Osteocyte (in vitro differentiated cells): ENCODE results near the gene KLHL2. TPM values are rescaled to one million over a fixed set of nuclear protein-coding genes. Genes with fewer than 3 reads are reported as not detected.

Experiments
- DNase-seq: peaks from one replicate; pipeline ENCODE4 v3.0.0; 2021; ENCODE audit warnings: mixed read lengths; ENCODE audit not compliant: unreplicated experiment; ENCODE audit errors: extremely low spot score
- H3K27ac Mint-ChIP-seq: one replicate; pipeline ENCODE4 v1.8.0; 2021; ENCODE audit warnings: mild to moderate bottlenecking, mixed read lengths; ENCODE audit not compliant: unreplicated experiment
- H3K27me3 Mint-ChIP-seq: one replicate; pipeline ENCODE4 v1.8.0; 2021; ENCODE audit warnings: mixed read lengths; ENCODE audit not compliant: unreplicated experiment
- H3K36me3 Mint-ChIP-seq: one replicate; pipeline ENCODE4 v1.8.0; 2021; ENCODE audit warnings: mixed read lengths; ENCODE audit not compliant: unreplicated experiment
- H3K4me1 Mint-ChIP-seq: one replicate; pipeline ENCODE4 v1.8.0; 2021; ENCODE audit warnings: mixed read lengths; ENCODE audit not compliant: unreplicated experiment
- H3K4me3 Mint-ChIP-seq: one replicate; pipeline ENCODE4 v1.8.0; 2021; ENCODE audit warnings: mild to moderate bottlenecking, moderate library complexity, mixed read lengths; ENCODE audit not compliant: unreplicated experiment
- H3K9me3 Mint-ChIP-seq: one replicate; pipeline ENCODE4 v1.8.0; 2021; ENCODE audit warnings: mixed read lengths; ENCODE audit not compliant: unreplicated experiment
- CTCF ChIP-seq: fragments of 200-600 bp; sonication (generic); IDR thresholded peaks from 2 replicates; pipeline ENCODE4 v1.5.0; 2021; ENCODE audit warnings: antibody characterized with exemption, mild to moderate bottlenecking, moderate library complexity
- total RNA-seq: library from RNA; stranded (reverse); gene quantifications from 2 replicates; pipeline ENCODE4 v1.2.1, GENCODE V29; 2021

The KLHL2 gene
- total RNA-seq, 1 donor from 2014 or later, result 19.1 TPM

GRCh38 chr4:165327211-165328100 lies 120.1 kb downstream of the KLHL2 start, which contains the start of gene MSMO1:
Gene MSMO1 (plus strand): TSS chr4:165327669. CDS start chr4:165333371, 5,702 bp downstream.
- no peaks in the 10 kb centered on the region for H3K27me3 Mint-ChIP-seq
- H3K36me3 Mint-ChIP-seq, result no peaks in the 10 kb centered on the region
- peak; percentile 100 for DNase-seq
- peaks cover 38% of the 10 kb centered on the region for H3K4me1 Mint-ChIP-seq
- H3K4me3 Mint-ChIP-seq, result no peak within 1 kb of the TSS
- no peak within 1 kb of the TSS for H3K27ac Mint-ChIP-seq
- H3K9me3 Mint-ChIP-seq, result no peaks in the 10 kb centered on the region
- no peak for TF ChIP-seq CTCF

- no peaks in the 10 kb centered on the region for H3K36me3 Mint-ChIP-seq
- H3K4me3 Mint-ChIP-seq, result no peak overlapping the region
- TF ChIP-seq CTCF, result no peak
- H3K27ac Mint-ChIP-seq, result no peak overlapping the region
- no peaks in the 10 kb centered on the region for H3K27me3 Mint-ChIP-seq
- H3K9me3 Mint-ChIP-seq, result no peaks in the 10 kb centered on the region
- peaks cover 44% of the 10 kb centered on the region for H3K4me1 Mint-ChIP-seq
- no peak for DNase-seq
These were observed 120.7 kb downstream of the KLHL2 start for GRCh38 chr4:165328101-165328425.

- Mint-ChIP-seq H3K27ac (no peak overlapping the region), H3K4me3 (no peak overlapping the region), H3K27me3 (no peaks in the 10 kb centered on the region), H3K36me3 (no peaks in the 10 kb centered on the region), H3K4me1 (peaks cover 45% of the 10 kb centered on the region), H3K9me3 (no peaks in the 10 kb centered on the region)
- TF ChIP-seq CTCF, result no peak
- DNase-seq, result no peak
These were observed 121.3 kb downstream of the KLHL2 start for GRCh38 chr4:165328708-165329107.

- no peak for DNase-seq
- Mint-ChIP-seq H3K36me3 (peaks cover 2% of the 10 kb centered on the region), H3K27ac (peak overlapping the region; percentile 93), H3K4me3 (peak overlapping the region; percentile 33), H3K4me1 (peaks cover 47% of the 10 kb centered on the region), H3K9me3 (no peaks in the 10 kb centered on the region), H3K27me3 (no peaks in the 10 kb centered on the region)
- TF ChIP-seq CTCF, result no peak
These were observed 122.7 kb downstream of the KLHL2 start for GRCh38 chr4:165330071-165330470.

GRCh38 chr4:165330666-165331065 lies 123.3 kb downstream of the KLHL2 start:
- no peaks in the 10 kb centered on the region for H3K27me3 Mint-ChIP-seq
- peak overlapping the region; percentile 93 for H3K27ac Mint-ChIP-seq
- TF ChIP-seq CTCF, result no peak
- no peak for DNase-seq
- H3K36me3 Mint-ChIP-seq, result peaks cover 2% of the 10 kb centered on the region
- H3K4me3 Mint-ChIP-seq, result peak overlapping the region; percentile 33
- H3K4me1 Mint-ChIP-seq, result peaks cover 47% of the 10 kb centered on the region
- no peaks in the 10 kb centered on the region for H3K9me3 Mint-ChIP-seq
